Chondrocyte (in vitro differentiated cells): Measurements from ENCODE around the gene CRYGC. TPM values are rescaled to one million over a fixed set of nuclear protein-coding genes. Genes with fewer than 3 reads are reported as not detected.

ENCODE experiments used
- DNase-seq: peaks from one replicate; pipeline ENCODE4 v3.0.0; 2021; ENCODE audit warnings: mixed read lengths, low spot score
- H3K27ac Mint-ChIP-seq: one replicate; pipeline ENCODE4 v1.8.0; 2021; ENCODE audit warnings: mild to moderate bottlenecking, moderate library complexity, mixed read lengths; ENCODE audit not compliant: unreplicated experiment
- H3K27me3 Mint-ChIP-seq: 2 replicates; pipeline ENCODE4 v1.8.0; 2021; ENCODE audit warnings: low read depth, mixed read lengths
- H3K36me3 Mint-ChIP-seq: 2 replicates; pipeline ENCODE4 v1.8.0; 2021; ENCODE audit warnings: low read depth, mixed read lengths
- H3K4me1 Mint-ChIP-seq: 2 replicates; pipeline ENCODE4 v1.8.0; 2021; ENCODE audit warnings: low read depth, mild to moderate bottlenecking, mixed read lengths
- H3K4me3 Mint-ChIP-seq: one replicate; pipeline ENCODE4 v1.8.0; 2021; ENCODE audit warnings: mild to moderate bottlenecking, moderate library complexity, mixed read lengths; ENCODE audit not compliant: unreplicated experiment
- H3K9me3 Mint-ChIP-seq: 2 replicates; pipeline ENCODE4 v1.8.0; 2021; ENCODE audit warnings: low read depth, mixed read lengths
- CTCF ChIP-seq: fragments of 200-600 bp; sonication (generic); IDR thresholded peaks from 2 replicates; pipeline ENCODE4 v1.5.0; 2021; ENCODE audit warnings: antibody characterized with exemption, mild to moderate bottlenecking, moderate library complexity
- total RNA-seq: library from RNA; stranded (reverse); gene quantifications from 3 replicates; pipeline ENCODE4 v1.2.1, GENCODE V29; 2021

Gene CRYGC
- total RNA-seq, 1 donor from 2014 or later: not detected

GRCh38 chr2:208098267-208098666, 31.4 kb downstream of the CRYGC start:
- no peak for TF ChIP-seq CTCF
- H3K27ac Mint-ChIP-seq: peak overlapping the region; percentile 32
- H3K4me3 Mint-ChIP-seq: no peak overlapping the region
- DNase-seq: no peak
- H3K4me1 Mint-ChIP-seq: peaks cover 14% of the 10 kb centered on the region
- H3K36me3 Mint-ChIP-seq: no peaks in the 10 kb centered on the region
- no peaks in the 10 kb centered on the region for H3K9me3 Mint-ChIP-seq
- no peaks in the 10 kb centered on the region for H3K27me3 Mint-ChIP-seq

- no peak for TF ChIP-seq CTCF
- no peaks in the 10 kb centered on the region for H3K9me3 Mint-ChIP-seq
- H3K36me3 Mint-ChIP-seq: no peaks in the 10 kb centered on the region
- peaks cover 14% of the 10 kb centered on the region for H3K4me1 Mint-ChIP-seq
- no peak overlapping the region for H3K27ac Mint-ChIP-seq
- H3K27me3 Mint-ChIP-seq: no peaks in the 10 kb centered on the region
- H3K4me3 Mint-ChIP-seq: no peak overlapping the region
- no peak for DNase-seq
Measured at GRCh38 chr2:208097801-208098200, 31.8 kb downstream of the CRYGC start.

- Mint-ChIP-seq H3K4me1 (peaks cover 14% of the 10 kb centered on the region), H3K27ac (no peak overlapping the region), H3K4me3 (no peak overlapping the region), H3K36me3 (no peaks in the 10 kb centered on the region), H3K9me3 (no peaks in the 10 kb centered on the region), H3K27me3 (no peaks in the 10 kb centered on the region)
- no peak for DNase-seq
- no peak for TF ChIP-seq CTCF
Measured at GRCh38 chr2:208097313-208097712, 32.3 kb downstream of the CRYGC start.

- Mint-ChIP-seq H3K27me3 (peaks cover 2% of the 10 kb centered on the region), H3K9me3 (no peaks in the 10 kb centered on the region), H3K4me1 (peaks cover 10% of the 10 kb centered on the region), H3K4me3 (no peak overlapping the region), H3K36me3 (no peaks in the 10 kb centered on the region), H3K27ac (no peak overlapping the region)
- no peak for TF ChIP-seq CTCF
- DNase-seq: no peak
Measured at GRCh38 chr2:208096080-208096479, 33.5 kb downstream of the CRYGC start.

GRCh38 chr2:208093128-208093527, 36.5 kb downstream of the CRYGC start:
- Mint-ChIP-seq H3K4me3 (no peak overlapping the region), H3K4me1 (peaks cover 8% of the 10 kb centered on the region), H3K9me3 (peaks cover 4% of the 10 kb centered on the region), H3K36me3 (no peaks in the 10 kb centered on the region), H3K27ac (no peak overlapping the region), H3K27me3 (peaks cover 2% of the 10 kb centered on the region)
- TF ChIP-seq CTCF: no peak
- no peak for DNase-seq
